Measurements from ENCODE around the gene AHNAK2. TPM values are rescaled to one million over a fixed set of nuclear protein-coding genes. Genes with fewer than 3 reads are reported as not detected.
"Not testable (repeated sequence)": the region's sequence is repeated elsewhere in the genome, so short reads cannot be mapped to it uniquely, and the experiment has no call there.

AHNAK2 gene
- total and polyA plus RNA-seq, 9 of the 15 experiments (the other 6 are each of a cell fraction or from before 2014, with no cell fraction given): 0.04 to 0.09 (median 0.04) TPM; not detected in 6

DNA sequence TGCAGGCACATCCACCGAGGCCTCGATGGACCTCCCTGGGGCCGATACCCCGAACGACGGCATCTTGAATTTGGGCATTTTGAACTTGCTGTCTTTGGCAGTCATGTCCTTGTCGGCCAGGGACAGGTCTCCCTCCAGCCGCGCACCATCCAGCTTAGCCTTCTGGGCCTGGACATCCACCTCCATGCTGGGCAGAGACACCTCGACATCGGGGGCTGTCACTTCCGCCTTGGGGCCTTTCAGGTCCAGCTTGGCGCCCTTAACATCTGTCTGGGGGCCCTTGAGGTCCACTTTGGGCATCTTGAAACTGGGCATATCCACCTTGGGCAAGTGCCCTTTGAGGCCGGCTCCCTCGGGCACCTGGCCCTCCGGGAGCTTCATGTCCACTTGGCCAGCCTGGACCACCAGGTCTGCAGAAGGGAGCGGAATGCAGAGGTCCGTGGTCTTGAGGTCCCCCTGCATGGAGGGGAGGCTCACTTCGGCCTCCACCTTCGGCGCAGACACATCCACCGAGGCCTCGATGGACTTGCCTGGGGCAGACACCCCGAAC, 28.7 kb downstream of the AHNAK2 start:
- H3K4me1 ChIP-seq (replicated peaks in 1 of 2; ENCODE audit: control insufficient read depth in 2 of 2, insufficient read depth in 2 of 2, low read length in 2 of 2); BruUV-seq (replicated peaks); H3K36me3 ChIP-seq (ENCODE audit: control insufficient read depth, insufficient read depth, low read length); H3K9me3 ChIP-seq (replicated peaks; ENCODE audit: control insufficient read depth, insufficient read depth, low read depth, low read length); intact Hi-C loops (cut with micrococcal nuclease); H2AFZ ChIP-seq (ENCODE audit: low read depth, low read length); H3K27ac ChIP-seq (ENCODE audit: extremely low read depth, low read depth, low read length); CTCF ChIA-PET (ENCODE audit: low intra/inter-chr PET ratio); DNase-seq (ENCODE audit: extremely low read depth in 1 of 4, low spot score in 3 of 4); H4K20me1 ChIP-seq (replicated peaks; ENCODE audit: control insufficient read depth, insufficient read depth, low read length); H3K4me3 ChIP-seq; H3K9ac ChIP-seq (ENCODE audit: insufficient read depth in 1 of 2, low read depth in 2 of 2, low read length in 2 of 2); FAIRE-seq; H3K9me1 ChIP-seq (ENCODE audit: control insufficient read depth, insufficient read depth, low read length); in situ Hi-C loops (cut with MboI); ATAC-seq; H3K79me2 ChIP-seq (ENCODE audit: control insufficient read depth, insufficient read depth, low read length); H3K4me2 ChIP-seq (ENCODE audit: insufficient read depth, low read length): not testable (repeated sequence)
- peaks cover 2 to 42% of the 10 kb centered on the region in 2 experiments; a peak in 4 of 5 replicates for H3K27me3 ChIP-seq (ENCODE audit: control insufficient read depth in 2 of 2, insufficient read depth in 2 of 2, low read length in 2 of 2)
- WGBS (ENCODE audit: insufficient coverage, low coverage, missing lambda C conversion rate): 11% methylated on average over 15 of the region's 24 CpGs
- POLR2A ChIA-PET: interaction anchor here (0.6 to 0.9 kb wide), 2 partner anchors 25 to 50 kb away, joined by 3 to 5 read pairs; partner anchors contain the start of gene PLD4

DNA sequence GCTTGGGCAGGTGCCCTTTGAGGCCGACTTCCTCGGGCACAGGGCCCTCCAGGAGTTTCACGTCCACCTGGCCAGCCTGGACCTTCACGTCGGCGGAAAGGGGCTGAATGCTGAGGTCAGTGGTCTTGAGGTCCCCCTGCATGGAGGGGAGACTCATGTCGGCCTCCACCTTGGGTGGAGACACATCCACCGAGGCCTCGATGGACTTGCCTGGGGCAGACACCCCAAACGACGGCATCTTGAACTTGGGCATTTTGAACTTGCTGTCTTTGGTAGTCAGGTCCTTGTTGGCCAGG, 29.5 kb downstream of the AHNAK2 start:
- no peaks in the 10 kb centered on the region for H3K9me3 ChIP-seq (replicated peaks; ENCODE audit: control insufficient read depth, insufficient read depth, low read depth, low read length)
- no peaks in the 10 kb centered on the region for H3K9me1 ChIP-seq (ENCODE audit: control insufficient read depth, insufficient read depth, low read length)
- intact Hi-C loops (cut with micrococcal nuclease) (no loop called here), in situ Hi-C loops (cut with MboI) (no loop called here)
- no peak overlapping the region for H3K4me2 ChIP-seq (ENCODE audit: insufficient read depth, low read length)
- no peak for FAIRE-seq
- H3K27me3 ChIP-seq (ENCODE audit: control insufficient read depth in 2 of 2, insufficient read depth in 2 of 2, low read length in 2 of 2): peaks cover 2 to 34% of the 10 kb centered on the region in 2 experiments; a peak in 4 of 5 replicates
- WGBS (ENCODE audit: insufficient coverage, low coverage, missing lambda C conversion rate): 11% methylated on average over 6 of the region's 11 CpGs
- DNase-seq (ENCODE audit: extremely low read depth in 1 of 4, low spot score in 3 of 4): no peak
- H3K9ac ChIP-seq (ENCODE audit: insufficient read depth in 1 of 2, low read depth in 2 of 2, low read length in 2 of 2): no peak overlapping the region
- no peak overlapping the region for H3K4me3 ChIP-seq
- H4K20me1 ChIP-seq (replicated peaks; ENCODE audit: control insufficient read depth, insufficient read depth, low read length): no peaks in the 10 kb centered on the region
- H3K36me3 ChIP-seq (ENCODE audit: control insufficient read depth, insufficient read depth, low read length): no peaks in the 10 kb centered on the region
- no peaks in the 10 kb centered on the region for H3K79me2 ChIP-seq (ENCODE audit: control insufficient read depth, insufficient read depth, low read length)
- ChIA-PET CTCF (ENCODE audit: low intra/inter-chr PET ratio) (no interaction called here), POLR2A (no interaction called here)
- no peak overlapping the region for H2AFZ ChIP-seq (ENCODE audit: low read depth, low read length)
- H3K4me1 ChIP-seq (replicated peaks in 1 of 2; ENCODE audit: control insufficient read depth in 2 of 2, insufficient read depth in 2 of 2, low read length in 2 of 2): no peaks in the 10 kb centered on the region
- no peak overlapping the region for H3K27ac ChIP-seq (ENCODE audit: extremely low read depth, low read depth, low read length)
- no peak for ATAC-seq
- no TSS peak for BruUV-seq (replicated peaks)
- TF ChIP-seq NFRKB (IDR thresholded peaks at IDR 0.05; ENCODE audit: low read depth): no peak
- no peak for TF ChIP-seq RBM15 (IDR thresholded peaks at IDR 0.05; ENCODE audit: insufficient read depth, low read length)
- no peak for TF ChIP-seq TEAD1 (CRISPR knock-in tag; IDR thresholded peaks at IDR 0.05)
- no peak for TF ChIP-seq NR2C1 (IDR thresholded peaks at IDR 0.05)
- no peak for TF ChIP-seq NR2C1 (tag; IDR thresholded peaks at IDR 0.05)
- TF ChIP-seq ZNF121 (CRISPR knock-in tag; conservative IDR thresholded peaks at IDR 0.05): no peak
- no peak for TF ChIP-seq NR1H2 (CRISPR knock-in tag; IDR thresholded peaks at IDR 0.05)
- TF ChIP-seq POLR3G (IDR thresholded peaks at IDR 0.05; ENCODE audit: extremely low read depth, insufficient read length, insufficient replicate concordance): no peak
- no peak for TF ChIP-seq NELFE (IDR thresholded peaks at IDR 0.05; ENCODE audit: insufficient read depth, insufficient read length)
- TF ChIP-seq, protein P1, sequence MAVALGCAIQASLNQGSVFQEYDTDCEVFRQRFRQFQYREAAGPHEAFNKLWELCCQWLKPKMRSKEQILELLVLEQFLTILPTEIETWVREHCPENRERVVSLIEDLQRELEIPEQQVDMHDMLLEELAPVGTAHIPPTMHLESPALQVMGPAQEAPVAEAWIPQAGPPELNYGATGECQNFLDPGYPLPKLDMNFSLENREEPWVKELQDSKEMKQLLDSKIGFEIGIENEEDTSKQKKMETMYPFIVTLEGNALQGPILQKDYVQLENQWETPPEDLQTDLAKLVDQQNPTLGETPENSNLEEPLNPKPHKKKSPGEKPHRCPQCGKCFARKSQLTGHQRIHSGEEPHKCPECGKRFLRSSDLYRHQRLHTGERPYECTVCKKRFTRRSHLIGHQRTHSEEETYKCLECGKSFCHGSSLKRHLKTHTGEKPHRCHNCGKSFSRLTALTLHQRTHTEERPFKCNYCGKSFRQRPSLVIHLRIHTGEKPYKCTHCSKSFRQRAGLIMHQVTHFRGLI (CRISPR knock-in tag; IDR thresholded peaks at IDR 0.05): no peak
- TF ChIP-seq ZNF695 (CRISPR knock-in tag; IDR thresholded peaks at IDR 0.05): no peak
- TF ChIP-seq SAFB (IDR thresholded peaks at IDR 0.05; ENCODE audit: borderline replicate concordance, low read depth, low read length): no peak
- TF ChIP-seq ZNF3 (CRISPR knock-in tag; IDR thresholded peaks at IDR 0.05): no peak
- TF ChIP-seq, protein P2, sequence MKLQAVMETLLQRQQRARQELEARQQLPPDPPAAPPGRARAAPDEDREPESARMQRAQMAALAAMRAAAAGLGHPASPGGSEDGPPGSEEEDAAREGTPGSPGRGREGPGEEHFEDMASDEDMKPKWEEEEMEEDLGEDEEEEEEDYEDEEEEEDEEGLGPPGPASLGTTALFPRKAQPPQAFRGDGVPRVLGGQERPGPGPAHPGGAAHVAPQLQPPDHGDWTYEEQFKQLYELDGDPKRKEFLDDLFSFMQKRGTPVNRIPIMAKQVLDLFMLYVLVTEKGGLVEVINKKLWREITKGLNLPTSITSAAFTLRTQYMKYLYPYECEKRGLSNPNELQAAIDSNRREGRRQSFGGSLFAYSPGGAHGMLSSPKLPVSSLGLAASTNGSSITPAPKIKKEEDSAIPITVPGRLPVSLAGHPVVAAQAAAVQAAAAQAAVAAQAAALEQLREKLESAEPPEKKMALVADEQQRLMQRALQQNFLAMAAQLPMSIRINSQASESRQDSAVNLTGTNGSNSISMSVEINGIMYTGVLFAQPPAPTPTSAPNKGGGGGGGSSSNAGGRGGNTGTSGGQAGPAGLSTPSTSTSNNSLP (IDR thresholded peaks at IDR 0.05; ENCODE audit: borderline replicate concordance, low read depth, low read length): no peak

Data from K562 (cell line).